GM12892 (cell line): ENCODE results near the gene CBARP.

Experiments
- POLR2A ChIP-seq: IDR thresholded peaks from 2 replicates; pipeline ENCODE4 v1.6.1; 2011; ENCODE audit warnings: low read depth, low read length, control low read depth
- POLR2AphosphoS5 ChIP-seq: IDR thresholded peaks from 2 replicates; pipeline ENCODE4 v1.6.1; 2011; ENCODE audit warnings: low read depth, low read length, control low read depth
- TAF1 ChIP-seq: IDR thresholded peaks from 2 replicates; pipeline ENCODE4 v1.6.1; 2011; ENCODE audit warnings: low read depth, mild to moderate bottlenecking, control low read depth, low read length, borderline replicate concordance

GRCh38 chr19:1199531-1199930, 38.3 kb downstream of the CBARP start:
- TF ChIP-seq POLR2A: no peak
- TF ChIP-seq TAF1: no peak
- TF ChIP-seq POLR2AphosphoS5: no peak
